Spleen (tissue), 11 donors: ENCODE measurements around the gene SCNN1A. TPM values are rescaled to one million over a fixed set of nuclear protein-coding genes. Genes with fewer than 3 reads are reported as not detected.

Experiments used
- DNase-seq: peaks from one replicate; pipeline ENCODE4 v3.0.0-alpha.2; 2020
- H3K27ac ChIP-seq, 8 donors: fragments of 200-600 bp; sonication (generic) in 7 of 8; 1 replicate in 4 of 8; 2 replicates in 4 of 8; pipeline versions ENCODE4 v1.5.0 to v1.8.0; 2016 to 2021; ENCODE audit warnings: inconsistent platforms in 4 of 8, mild to moderate bottlenecking in 4 of 8, moderate library complexity in 1 of 8
- H3K27me3 ChIP-seq, 7 donors: fragments of 200-600 bp; sonication (generic) in 6 of 7; replicated peaks in 1 of 7; 1 replicate in 4 of 7; 2 replicates in 3 of 7; pipeline versions ENCODE4 v1.5.0 to v1.8.0; 2016 to 2021; ENCODE audit warnings: inconsistent platforms in 3 of 7, mild to moderate bottlenecking in 1 of 7
- H3K36me3 ChIP-seq, 6 donors: fragments of 200-600 bp; sonication (generic) in 5 of 6; 1 replicate in 4 of 6; 2 replicates in 2 of 6; pipeline versions ENCODE4 v1.5.0 to v1.8.0; 2016 to 2021; ENCODE audit warnings: inconsistent platforms in 2 of 6
- H3K4me1 ChIP-seq, 6 donors: fragments of 200-600 bp; sonication (generic) in 5 of 6; 1 replicate in 3 of 6; 2 replicates in 3 of 6; pipeline versions ENCODE4 v1.5.0 to v1.8.0; 2016 to 2021; ENCODE audit warnings: inconsistent platforms in 3 of 6
- H3K4me3 ChIP-seq, 8 donors: fragments of 200-600 bp; sonication (generic) in 7 of 8; 1 replicate in 4 of 8; 2 replicates in 4 of 8; pipeline versions ENCODE4 v1.5.0 to v1.8.0; 2016 to 2021; ENCODE audit warnings: inconsistent platforms in 4 of 8, mild to moderate bottlenecking in 4 of 8, moderate library complexity in 2 of 8
- H3K9me3 ChIP-seq, 8 donors: fragments of 200-600 bp; sonication (generic) in 7 of 8; 1 replicate in 4 of 8; 2 replicates in 4 of 8; pipeline versions ENCODE4 v1.5.0 to v1.8.0; 2016 to 2021; ENCODE audit warnings: inconsistent platforms in 4 of 8
- POLR2A ChIP-seq, 3 donors: fragments of 450-650 bp; IDR thresholded peaks; one replicate each; pipeline ENCODE4 v1.5.1; 2017; ENCODE audit warnings: antibody characterized with exemption in 3 of 3, mild to moderate bottlenecking in 1 of 3
- POLR2AphosphoS5 ChIP-seq, 3 donors: sonication (generic); formaldehyde crosslinking; IDR thresholded peaks; one replicate each; pipeline ENCODE4 v1.5.1; 2017; ENCODE audit warnings: antibody characterized with exemption in 3 of 3
- WGBS, 5 donors: extraction: QIAGEN DNeasy Blood & Tissue Kit in 3 of 5; methylation state at CpG; one replicate each; pipeline versions ENCODE4 v1.1.5 to v1.1.7; 2013 to 2018; 5-methylcytosine and 5-hydroxymethylcytosine counted together
- intact Hi-C: fragments of 100-400 bp; cut with DNase I; formaldehyde crosslinking; loops from one replicate; pipeline ENCODE4 v1.15.0; 2023; ENCODE audit warnings: low total_unique reads
- polyA plus RNA-seq, 3 donors: library from polyadenylated mRNA; stranded (reverse); fragments of 200-250 nt; gene quantifications; one replicate each; pipeline ENCODE4 v1.2.1, GENCODE V29; 2013
- total RNA-seq, 7 donors: library from RNA; depleted of rRNA in 3 of 7; stranded (reverse); fragments of >200 nt in 3 of 7; fragmentation: NEBNext Ultra II Directional in 4 of 7; extraction: Animal tissue kit (Norgen Biotek cat#: 25700) in 4 of 7; gene quantifications; one replicate each; pipeline versions ENCODE4 v1.1.0 to v1.2.1, GENCODE V29; 2016 to 2021
- TF ChIP-seq, protein P1 (sequence below), 11 experiments: fragments of 200-600 bp in 7 of 11; fragments of 450-650 bp in 4 of 11; sonication (generic) in 4 of 11; IDR thresholded peaks in 8 of 11; conservative IDR thresholded peaks in 3 of 11; 1 replicate in 7 of 11; 2 replicates in 4 of 11; pipeline versions ENCODE4 v1.4.0 to v1.8.0; 2016 to 2021; ENCODE audit warnings: antibody characterized with exemption in 11 of 11, inconsistent platforms in 4 of 11, mild to moderate bottlenecking in 1 of 11
- donor health status: healthy with polysubstance abuse.
- donor health status: DM: no; HTN: no; CAD: no; lungs with moderate emphysema.
- donor health status: DM: no; HTN: no; CAD: no.
- donor health status: Bipolar disorder and iron deficiency.
- donor health status: healthy.
- donor health status: DM: no; HTN: no; CAD: no.
- donor health status: DM: yes; HTN: yes; CAD: no.

The SCNN1A gene
- total and polyA plus RNA-seq, 10 donors = 0.17 to 8.6 (median 1.4) TPM

GRCh38 chr12:6324936-6325750 is 50.2 kb downstream of the SCNN1A start:
- TF ChIP-seq POLR2AphosphoS5 (IDR thresholded peaks at IDR 0.05) = peak in 2 of 3 donors; percentile 50 to 60
- no peak for TF ChIP-seq POLR2A (IDR thresholded peaks at IDR 0.05)
- no peak for DNase-seq
- Histone ChIP-seq H3K4me3 (no peak overlapping the region), H3K27me3 (peaks cover 0 to 67% (median 2%) of the 10 kb centered on the region in 7 donors), H3K36me3 (peaks cover 0 to 42% (median 29%) of the 10 kb centered on the region in 6 donors), H3K4me1 (peaks cover 54 to 85% (median 84%) of the 10 kb centered on the region in 6 donors), H3K27ac (peak overlapping the region in 7 of 8 donors; percentile 55 to 99 (median 84)), H3K9me3 (no peaks in the 10 kb centered on the region)
- intact Hi-C loops = no loop called here
- 52 to 66% (median 58%) methylated on average over 6 of the region's 6 CpGs for WGBS, 5 donors

DNA sequence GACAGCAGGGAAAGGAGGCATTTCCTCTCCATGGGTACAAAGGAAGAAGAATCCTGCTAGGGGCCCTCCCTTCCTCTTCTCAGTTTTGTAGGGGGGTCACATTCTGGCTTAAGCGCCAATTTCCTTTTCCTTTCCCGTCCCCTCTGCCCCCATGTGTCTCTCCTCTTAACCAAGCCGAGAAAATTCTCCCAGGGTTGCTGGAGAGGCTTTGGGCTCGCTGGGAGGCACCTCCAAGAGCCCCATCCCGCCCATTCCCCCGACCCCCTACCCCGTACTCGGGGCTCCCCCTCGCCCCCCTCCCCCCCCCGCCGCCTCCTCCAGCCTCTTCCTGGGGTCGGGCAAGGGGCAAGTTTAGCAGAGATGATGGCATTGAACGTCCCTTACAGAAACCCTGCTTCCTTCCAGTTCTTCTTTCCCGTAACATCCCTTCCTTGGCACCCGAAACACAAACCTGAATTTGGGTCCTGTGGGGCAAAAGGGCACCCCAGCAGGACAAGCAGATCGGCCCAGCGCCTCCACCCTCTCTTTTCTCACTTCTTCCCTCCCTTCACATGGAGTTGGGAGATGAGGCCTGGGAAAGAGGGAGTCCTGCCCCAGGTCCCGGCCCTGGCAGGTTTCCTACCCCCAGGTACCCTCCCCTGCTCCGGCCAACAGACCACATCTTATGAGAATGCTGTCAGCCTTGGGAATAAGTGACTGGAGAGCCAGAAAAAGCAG is 51.2 kb downstream of the SCNN1A start:
- 19 to 29% (median 22%) methylated on average over 18 to 19 of the region's 19 CpGs for WGBS, 5 donors
- Histone ChIP-seq H3K4me3 (peak overlapping the region in 1 of 8 donors; percentile 2), H3K27ac (peak overlapping the region; percentile 55 to 99 (median 84)), H3K36me3 (peaks cover 0 to 32% (median 19%) of the 10 kb centered on the region in 6 donors), H3K4me1 (peaks cover 49 to 75% (median 74%) of the 10 kb centered on the region in 6 donors), H3K27me3 (peaks cover 0 to 72% (median 2%) of the 10 kb centered on the region in 7 donors), H3K9me3 (no peaks in the 10 kb centered on the region)
- TF ChIP-seq POLR2AphosphoS5 (IDR thresholded peaks at IDR 0.05) (peak; percentile 37 to 43 (median 37)), POLR2A (IDR thresholded peaks at IDR 0.05) (no peak)
- intact Hi-C loops = no loop called here
- peak; percentile 70 for DNase-seq

DNA sequence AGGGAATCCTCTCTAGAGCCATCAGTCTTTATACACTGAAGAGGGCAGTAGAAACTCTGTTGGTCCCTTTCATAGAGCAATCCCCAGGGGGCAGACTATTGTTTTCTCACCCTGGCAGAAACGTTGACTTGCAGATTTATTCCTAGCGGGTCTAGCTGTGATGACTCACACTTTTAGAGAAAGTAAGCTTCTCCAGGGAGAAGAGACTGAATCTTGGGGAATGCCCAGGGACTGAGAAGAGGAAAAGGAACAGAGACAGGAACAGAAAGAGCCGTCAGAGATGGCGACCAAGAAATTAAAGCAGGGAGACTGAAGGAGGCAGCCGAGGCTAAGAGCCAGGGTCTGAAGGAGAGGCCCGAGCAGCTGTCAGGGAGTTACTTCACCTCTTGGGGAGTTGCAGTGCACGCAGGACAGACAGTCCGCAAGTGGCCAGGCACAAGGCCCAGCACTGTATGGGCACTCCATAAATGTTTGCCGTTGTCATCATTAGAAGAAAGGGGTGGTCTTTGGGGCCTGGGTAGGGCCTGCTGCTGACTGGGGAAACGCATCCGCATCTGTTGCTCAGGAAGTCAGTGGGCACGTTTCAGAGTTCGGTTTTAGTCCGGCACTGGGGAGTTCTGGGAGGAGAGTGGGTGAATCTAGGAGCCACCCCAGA is 51.9 kb downstream of the SCNN1A start:
- peaks cover 0 to 25% (median 12%) of the 10 kb centered on the region in 6 donors for H3K36me3 ChIP-seq
- H3K27me3 ChIP-seq = peaks cover 0 to 79% (median 2%) of the 10 kb centered on the region in 7 donors
- peak; percentile 79 for DNase-seq
- intact Hi-C loops = no loop called here
- H3K4me1 ChIP-seq = peaks cover 49 to 72% (median 71%) of the 10 kb centered on the region in 6 donors
- no peaks in the 10 kb centered on the region for H3K9me3 ChIP-seq
- 1 to 5% (median 2%) methylated on average over 14 of the region's 14 CpGs for WGBS, 5 donors
- TF ChIP-seq, protein P1, sequence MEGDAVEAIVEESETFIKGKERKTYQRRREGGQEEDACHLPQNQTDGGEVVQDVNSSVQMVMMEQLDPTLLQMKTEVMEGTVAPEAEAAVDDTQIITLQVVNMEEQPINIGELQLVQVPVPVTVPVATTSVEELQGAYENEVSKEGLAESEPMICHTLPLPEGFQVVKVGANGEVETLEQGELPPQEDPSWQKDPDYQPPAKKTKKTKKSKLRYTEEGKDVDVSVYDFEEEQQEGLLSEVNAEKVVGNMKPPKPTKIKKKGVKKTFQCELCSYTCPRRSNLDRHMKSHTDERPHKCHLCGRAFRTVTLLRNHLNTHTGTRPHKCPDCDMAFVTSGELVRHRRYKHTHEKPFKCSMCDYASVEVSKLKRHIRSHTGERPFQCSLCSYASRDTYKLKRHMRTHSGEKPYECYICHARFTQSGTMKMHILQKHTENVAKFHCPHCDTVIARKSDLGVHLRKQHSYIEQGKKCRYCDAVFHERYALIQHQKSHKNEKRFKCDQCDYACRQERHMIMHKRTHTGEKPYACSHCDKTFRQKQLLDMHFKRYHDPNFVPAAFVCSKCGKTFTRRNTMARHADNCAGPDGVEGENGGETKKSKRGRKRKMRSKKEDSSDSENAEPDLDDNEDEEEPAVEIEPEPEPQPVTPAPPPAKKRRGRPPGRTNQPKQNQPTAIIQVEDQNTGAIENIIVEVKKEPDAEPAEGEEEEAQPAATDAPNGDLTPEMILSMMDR (IDR thresholded peaks at IDR 0.05 in 8 of 11, conservative IDR thresholded peaks at IDR 0.05 in 3 of 11) = peak in 10 of 11 experiments; percentile 27 to 69 (median 56)
- TF ChIP-seq POLR2AphosphoS5 (IDR thresholded peaks at IDR 0.05) = peak; percentile 68 to 81 (median 72)
- TF ChIP-seq POLR2A (IDR thresholded peaks at IDR 0.05) = no peak
- H3K27ac ChIP-seq = peak overlapping the region; percentile 55 to 99 (median 84)
- peak overlapping the region in 4 of 8 donors; percentile 2 to 12 (median 5) for H3K4me3 ChIP-seq

DNA sequence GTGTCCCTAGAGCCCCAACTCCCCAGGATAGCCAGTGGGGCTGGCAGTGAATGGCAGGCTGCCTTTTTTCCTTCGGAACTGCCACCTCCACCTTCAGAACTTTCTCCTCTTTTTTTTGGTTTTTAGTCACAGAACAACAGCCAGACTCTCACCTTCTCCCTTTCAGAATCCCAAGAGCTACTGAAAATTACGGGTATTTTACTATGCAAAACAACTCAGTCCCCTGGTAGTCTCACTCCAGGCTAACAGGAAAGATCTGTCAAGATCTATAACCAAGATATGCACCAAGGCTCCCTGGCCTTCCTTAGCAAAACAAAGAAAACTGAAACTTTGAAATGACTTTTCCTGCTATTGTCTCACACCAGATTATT is 52.4 kb downstream of the SCNN1A start:
- 7 to 23% (median 17%) methylated on average over 2 of the region's 2 CpGs for WGBS, 5 donors

More for the DNA sequence above, 52.4 kb downstream of the SCNN1A start:
- H3K27ac ChIP-seq = peak overlapping the region; percentile 64 to 99 (median 84)
- peaks cover 0 to 82% (median 2%) of the 10 kb centered on the region in 7 donors for H3K27me3 ChIP-seq
- TF ChIP-seq, protein P1 (IDR thresholded peaks at IDR 0.05 in 8 of 11, conservative IDR thresholded peaks at IDR 0.05 in 3 of 11) = no peak
- no peak for TF ChIP-seq POLR2AphosphoS5 (IDR thresholded peaks at IDR 0.05)
- no peak for TF ChIP-seq POLR2A (IDR thresholded peaks at IDR 0.05)
- intact Hi-C loops = no loop called here
- DNase-seq = no peak
- H3K4me3 ChIP-seq = peak overlapping the region in 1 of 8 donors; percentile 3
- no peaks in the 10 kb centered on the region for H3K9me3 ChIP-seq
- H3K4me1 ChIP-seq = peaks cover 49 to 72% (median 71%) of the 10 kb centered on the region in 6 donors
- peaks cover 0 to 20% (median 7%) of the 10 kb centered on the region in 6 donors for H3K36me3 ChIP-seq
